ENCODE results near the gene CYYR1. TPM values are rescaled to one million over a fixed set of nuclear protein-coding genes. Genes with fewer than 3 reads are reported as not detected.

The CYYR1 gene
- total and polyA plus RNA-seq, 4 experiments from 2014 or later, result not detected

GRCh38 chr21:26495283-26495849 lies 77.7 kb downstream of the CYYR1 start:
- no peaks in the 10 kb centered on the region for H3K9me3 ChIP-seq (ENCODE audit: control insufficient read depth in 1 of 2, low read length in 2 of 2)
- no peak overlapping the region for H3K27ac Mint-ChIP-seq

GRCh38 chr21:26491663-26492062 lies 81.4 kb downstream of the CYYR1 start:
- Mint-ChIP-seq H3K27ac (no peak overlapping the region), H3K4me3 (no peak overlapping the region), H3K27me3 (peaks cover 0 to 3% of the 10 kb centered on the region in 2 donors), H3K4me1 (no peaks in the 10 kb centered on the region), H3K36me3 (no peaks in the 10 kb centered on the region), H3K9me3 (peaks cover 0 to 7% (median 0%) of the 10 kb centered on the region in 8 donors)
- no peak for DNase-seq
- ChIA-PET POLR2A (ENCODE audit: partially characterized antibody) (no interaction called here), CTCF (ENCODE audit: partially characterized antibody) (interaction anchor here (1.0 kb wide), 1 partner anchor 16 kb away, joined by 3 read pairs; no protein-coding TSS in a partner anchor)
- Histone ChIP-seq H3K27ac (ENCODE audit: low read depth, low read length) (no peak overlapping the region), H3K4me3 (ENCODE audit: low read length in 2 of 2) (no peak overlapping the region), H3K9me3 (ENCODE audit: control insufficient read depth in 1 of 2, low read length in 2 of 2) (no peaks in the 10 kb centered on the region), H3K27me3 (ENCODE audit: insufficient read depth, low read length) (no peaks in the 10 kb centered on the region), H3K4me1 (ENCODE audit: insufficient read depth, low read length) (no peaks in the 10 kb centered on the region), H3K36me3 (ENCODE audit: insufficient read depth, low read length) (no peaks in the 10 kb centered on the region)
- intact Hi-C loops (cut with micrococcal nuclease), result no loop called here

More at GRCh38 chr21:26495283-26495849, 77.7 kb downstream of the CYYR1 start:
- Histone ChIP-seq H3K4me1 (ENCODE audit: insufficient read depth, low read length) (no peaks in the 10 kb centered on the region), H3K27ac (ENCODE audit: low read depth, low read length) (no peak overlapping the region), H3K27me3 (ENCODE audit: insufficient read depth, low read length) (no peaks in the 10 kb centered on the region), H3K4me3 (ENCODE audit: low read length in 2 of 2) (no peak overlapping the region), H3K36me3 (ENCODE audit: insufficient read depth, low read length) (no peaks in the 10 kb centered on the region)
- Mint-ChIP-seq H3K9me3 (peaks cover 0 to 7% (median 2%) of the 10 kb centered on the region in 8 donors), H3K27me3 (peaks cover 0 to 3% of the 10 kb centered on the region in 2 donors), H3K4me1 (no peaks in the 10 kb centered on the region), H3K4me3 (no peak overlapping the region), H3K36me3 (no peaks in the 10 kb centered on the region)
- CTCF ChIA-PET (ENCODE audit: partially characterized antibody), result no interaction called here
- no peak for DNase-seq
- intact Hi-C loops (cut with micrococcal nuclease), result no loop called here
- POLR2A ChIA-PET (ENCODE audit: partially characterized antibody), result no interaction called here

GRCh38 chr21:26490771-26491170 lies 82.3 kb downstream of the CYYR1 start:
- Mint-ChIP-seq H3K9me3 (peaks cover 0 to 7% (median 0%) of the 10 kb centered on the region in 8 donors), H3K36me3 (no peaks in the 10 kb centered on the region), H3K27ac (no peak overlapping the region), H3K4me1 (no peaks in the 10 kb centered on the region), H3K4me3 (no peak overlapping the region), H3K27me3 (peaks cover 0 to 3% of the 10 kb centered on the region in 2 donors)
- Histone ChIP-seq H3K27me3 (ENCODE audit: insufficient read depth, low read length) (no peaks in the 10 kb centered on the region), H3K4me3 (ENCODE audit: low read length in 2 of 2) (no peak overlapping the region), H3K36me3 (ENCODE audit: insufficient read depth, low read length) (no peaks in the 10 kb centered on the region), H3K27ac (ENCODE audit: low read depth, low read length) (no peak overlapping the region), H3K4me1 (ENCODE audit: insufficient read depth, low read length) (no peaks in the 10 kb centered on the region), H3K9me3 (ENCODE audit: control insufficient read depth in 1 of 2, low read length in 2 of 2) (no peaks in the 10 kb centered on the region)
- no peak for DNase-seq
- POLR2A ChIA-PET (ENCODE audit: partially characterized antibody), result no interaction called here
- intact Hi-C loops (cut with micrococcal nuclease), result no loop called here
- CTCF ChIA-PET (ENCODE audit: partially characterized antibody), result interaction anchor here (1.0 kb wide), 1 partner anchor 15 kb away, joined by 3 read pairs; no protein-coding TSS in a partner anchor

GRCh38 chr21:26489781-26490180 lies 83.3 kb downstream of the CYYR1 start:
- CTCF ChIA-PET (ENCODE audit: partially characterized antibody), result no interaction called here
- Histone ChIP-seq H3K36me3 (ENCODE audit: insufficient read depth, low read length) (no peaks in the 10 kb centered on the region), H3K9me3 (ENCODE audit: control insufficient read depth in 1 of 2, low read length in 2 of 2) (no peaks in the 10 kb centered on the region), H3K27me3 (ENCODE audit: insufficient read depth, low read length) (no peaks in the 10 kb centered on the region), H3K4me1 (ENCODE audit: insufficient read depth, low read length) (no peaks in the 10 kb centered on the region), H3K4me3 (ENCODE audit: low read length in 2 of 2) (no peak overlapping the region), H3K27ac (ENCODE audit: low read depth, low read length) (no peak overlapping the region)
- intact Hi-C loops (cut with micrococcal nuclease), result no loop called here
- H3K4me1 Mint-ChIP-seq, result no peaks in the 10 kb centered on the region
- no peaks in the 10 kb centered on the region for H3K36me3 Mint-ChIP-seq
- no peak overlapping the region for H3K27ac Mint-ChIP-seq
- peaks cover 0 to under 1% of the 10 kb centered on the region in 2 donors for H3K27me3 Mint-ChIP-seq
- POLR2A ChIA-PET (ENCODE audit: partially characterized antibody), result no interaction called here
- DNase-seq, result no peak
- no peak overlapping the region for H3K4me3 Mint-ChIP-seq
- H3K9me3 Mint-ChIP-seq, result peaks cover 0 to 4% (median 0%) of the 10 kb centered on the region in 8 donors

- Histone ChIP-seq H3K4me3 (ENCODE audit: low read length in 2 of 2) (no peak overlapping the region), H3K27me3 (ENCODE audit: insufficient read depth, low read length) (no peaks in the 10 kb centered on the region), H3K27ac (ENCODE audit: low read depth, low read length) (no peak overlapping the region), H3K36me3 (ENCODE audit: insufficient read depth, low read length) (no peaks in the 10 kb centered on the region), H3K9me3 (ENCODE audit: control insufficient read depth in 1 of 2, low read length in 2 of 2) (no peaks in the 10 kb centered on the region), H3K4me1 (ENCODE audit: insufficient read depth, low read length) (no peaks in the 10 kb centered on the region)
- DNase-seq, result no peak
- CTCF ChIA-PET (ENCODE audit: partially characterized antibody), result no interaction called here
- POLR2A ChIA-PET (ENCODE audit: partially characterized antibody), result no interaction called here
- Mint-ChIP-seq H3K36me3 (no peaks in the 10 kb centered on the region), H3K4me1 (no peaks in the 10 kb centered on the region), H3K9me3 (peaks cover 0 to 4% (median 0%) of the 10 kb centered on the region in 8 donors), H3K27me3 (no peaks in the 10 kb centered on the region), H3K27ac (no peak overlapping the region), H3K4me3 (no peak overlapping the region)
- intact Hi-C loops (cut with micrococcal nuclease), result no loop called here
Measured at GRCh38 chr21:26487981-26488480, 85.1 kb downstream of the CYYR1 start.

- POLR2A ChIA-PET (ENCODE audit: partially characterized antibody), result no interaction called here
- no peak overlapping the region for H3K27ac Mint-ChIP-seq
- Histone ChIP-seq H3K9me3 (ENCODE audit: control insufficient read depth in 1 of 2, low read length in 2 of 2) (no peaks in the 10 kb centered on the region), H3K27ac (ENCODE audit: low read depth, low read length) (no peak overlapping the region), H3K4me1 (ENCODE audit: insufficient read depth, low read length) (no peaks in the 10 kb centered on the region), H3K27me3 (ENCODE audit: insufficient read depth, low read length) (no peaks in the 10 kb centered on the region), H3K4me3 (ENCODE audit: low read length in 2 of 2) (no peak overlapping the region), H3K36me3 (ENCODE audit: insufficient read depth, low read length) (no peaks in the 10 kb centered on the region)
- no peak for DNase-seq
- CTCF ChIA-PET (ENCODE audit: partially characterized antibody), result no interaction called here
- no peaks in the 10 kb centered on the region for H3K36me3 Mint-ChIP-seq
- no peak overlapping the region for H3K4me3 Mint-ChIP-seq
- H3K27me3 Mint-ChIP-seq, result peaks cover 0 to 2% of the 10 kb centered on the region in 2 donors
- H3K9me3 Mint-ChIP-seq, result peaks cover 0 to 5% (median 0%) of the 10 kb centered on the region in 8 donors
- no peaks in the 10 kb centered on the region for H3K4me1 Mint-ChIP-seq
- intact Hi-C loops (cut with micrococcal nuclease), result no loop called here
Measured at GRCh38 chr21:26473471-26473870, 99.6 kb downstream of the CYYR1 start.

- no peaks in the 10 kb centered on the region for H3K27me3 ChIP-seq (ENCODE audit: insufficient read depth, low read length)
- no peaks in the 10 kb centered on the region for H3K36me3 ChIP-seq (ENCODE audit: insufficient read depth, low read length)
- no peaks in the 10 kb centered on the region for H3K4me1 ChIP-seq (ENCODE audit: insufficient read depth, low read length)
- H3K9me3 ChIP-seq (ENCODE audit: control insufficient read depth in 1 of 2, low read length in 2 of 2), result no peaks in the 10 kb centered on the region
- no peaks in the 10 kb centered on the region for H3K36me3 Mint-ChIP-seq
- no peak overlapping the region for H3K27ac ChIP-seq (ENCODE audit: low read depth, low read length)
- H3K4me1 Mint-ChIP-seq, result no peaks in the 10 kb centered on the region
- no peak overlapping the region for H3K4me3 Mint-ChIP-seq
- H3K9me3 Mint-ChIP-seq, result peaks cover 0 to 2% (median 0%) of the 10 kb centered on the region in 8 donors
- peaks cover 0 to 2% of the 10 kb centered on the region in 2 donors for H3K27me3 Mint-ChIP-seq
- CTCF ChIA-PET (ENCODE audit: partially characterized antibody), result no interaction called here
- intact Hi-C loops (cut with micrococcal nuclease), result no loop called here
- no peak overlapping the region for H3K4me3 ChIP-seq (ENCODE audit: low read length in 2 of 2)
- no peak overlapping the region for H3K27ac Mint-ChIP-seq
- POLR2A ChIA-PET (ENCODE audit: partially characterized antibody), result no interaction called here
- DNase-seq, result no peak
Measured at GRCh38 chr21:26471099-26471471, 102.0 kb downstream of the CYYR1 start.

All from CD4-positive, alpha-beta memory T cell (primary cell).